ENCODE measurements around the gene EP400.

DNA sequence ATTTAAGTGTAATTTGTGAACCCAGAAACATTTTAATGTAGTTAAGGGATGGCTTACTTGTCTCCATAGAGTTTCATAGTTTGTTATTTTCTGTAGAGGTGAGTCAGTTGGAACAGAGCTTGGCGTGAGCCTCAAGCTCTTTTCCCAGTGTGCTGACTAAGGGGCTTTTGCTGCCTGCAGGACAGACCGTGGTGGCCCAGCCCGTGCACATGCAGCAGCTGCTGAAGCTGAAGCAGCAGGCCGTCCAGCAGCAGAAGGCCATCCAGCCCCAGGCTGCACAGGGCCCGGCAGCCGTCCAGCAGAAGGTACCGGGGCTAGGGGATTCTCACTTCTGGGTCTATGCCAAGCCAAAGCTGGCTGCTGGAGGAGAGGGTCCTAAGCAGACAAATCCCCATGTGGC lies 117.4 kb downstream of the EP400 start:
- TF ChIP-seq, protein P1, sequence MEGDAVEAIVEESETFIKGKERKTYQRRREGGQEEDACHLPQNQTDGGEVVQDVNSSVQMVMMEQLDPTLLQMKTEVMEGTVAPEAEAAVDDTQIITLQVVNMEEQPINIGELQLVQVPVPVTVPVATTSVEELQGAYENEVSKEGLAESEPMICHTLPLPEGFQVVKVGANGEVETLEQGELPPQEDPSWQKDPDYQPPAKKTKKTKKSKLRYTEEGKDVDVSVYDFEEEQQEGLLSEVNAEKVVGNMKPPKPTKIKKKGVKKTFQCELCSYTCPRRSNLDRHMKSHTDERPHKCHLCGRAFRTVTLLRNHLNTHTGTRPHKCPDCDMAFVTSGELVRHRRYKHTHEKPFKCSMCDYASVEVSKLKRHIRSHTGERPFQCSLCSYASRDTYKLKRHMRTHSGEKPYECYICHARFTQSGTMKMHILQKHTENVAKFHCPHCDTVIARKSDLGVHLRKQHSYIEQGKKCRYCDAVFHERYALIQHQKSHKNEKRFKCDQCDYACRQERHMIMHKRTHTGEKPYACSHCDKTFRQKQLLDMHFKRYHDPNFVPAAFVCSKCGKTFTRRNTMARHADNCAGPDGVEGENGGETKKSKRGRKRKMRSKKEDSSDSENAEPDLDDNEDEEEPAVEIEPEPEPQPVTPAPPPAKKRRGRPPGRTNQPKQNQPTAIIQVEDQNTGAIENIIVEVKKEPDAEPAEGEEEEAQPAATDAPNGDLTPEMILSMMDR (IDR thresholded peaks at IDR 0.05), result no peak
- TF ChIP-seq ZFX (IDR thresholded peaks at IDR 0.05; ENCODE audit: borderline replicate concordance), result no peak
